Suppressor macrophage treated with lipopolysaccharide for 1 hour (primary cell): Measurements from ENCODE around the gene SLC2A14.
"Not testable (repeated sequence)": the region's sequence is repeated elsewhere in the genome, so short reads cannot be mapped to it uniquely, and the experiment has no call there.

ENCODE experiments used
- DNase-seq, 3 donors: peaks; one replicate each; pipeline ENCODE4 v3.0.0-alpha.2; 2020 to 2022

Gene SLC2A14

DNA sequence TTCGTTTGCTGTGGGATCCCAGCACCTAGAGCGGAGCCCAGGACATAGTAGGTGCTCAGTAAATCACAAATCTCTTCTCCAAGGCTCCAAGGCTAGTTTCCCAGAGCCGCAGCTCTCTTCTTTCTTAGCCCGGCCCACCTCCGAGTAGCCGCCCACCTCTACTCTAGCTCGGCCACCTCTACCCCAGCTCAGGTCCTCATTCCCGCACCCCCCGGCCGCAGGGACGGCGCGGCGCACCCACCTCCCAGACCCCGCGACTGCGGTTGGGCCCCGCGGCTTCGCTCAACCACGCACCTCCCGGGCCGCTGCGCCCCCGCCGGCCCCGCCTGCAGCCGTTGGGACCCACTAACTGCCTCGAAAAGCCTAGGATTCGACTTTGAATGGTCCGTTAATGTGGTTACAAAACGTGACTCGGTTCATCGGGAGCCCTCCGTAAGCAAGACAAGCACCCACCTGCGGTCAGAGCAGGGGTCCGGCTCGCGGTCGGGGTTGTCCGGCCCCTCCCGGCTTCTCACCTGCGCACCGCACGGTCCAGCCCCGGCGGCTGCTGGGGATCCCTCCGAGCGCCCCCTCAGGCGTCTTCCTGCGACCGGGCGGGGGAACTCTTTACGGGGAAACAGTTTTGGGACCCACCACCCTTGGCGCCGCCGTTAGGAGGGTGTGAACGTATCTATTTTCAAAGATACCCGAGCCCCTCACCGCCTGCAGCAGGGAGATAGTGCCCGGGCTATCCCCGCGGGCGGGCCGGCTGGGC lies at the start of gene SLC2A14:
TSS of gene SLC2A14 (minus strand) at position 350 of the 754 bp plus-strand sequence. CDS start 3,035 bp downstream, outside the sequence.
- DNase-seq, result no peak

GRCh38 chr12:7921181-7921580 lies 48.5 kb upstream of the SLC2A14 start:
- DNase-seq, result not testable (repeated sequence)

DNA sequence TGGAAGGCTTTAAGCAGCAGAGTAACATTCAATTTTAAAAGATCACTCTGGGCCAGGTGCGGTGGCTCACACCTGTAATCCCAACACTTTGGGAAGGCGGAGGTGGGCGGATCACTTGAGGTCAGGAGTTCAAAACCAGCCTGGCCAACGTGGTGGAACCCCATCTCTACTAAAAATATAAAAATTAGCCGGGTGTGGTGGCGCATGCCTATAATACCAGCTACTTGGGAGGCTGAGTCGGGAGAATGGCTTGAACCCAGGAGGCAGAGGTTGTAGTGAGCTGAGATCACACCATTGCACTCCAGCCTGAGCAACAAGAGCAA lies 45.5 kb upstream of the SLC2A14 start:
- DNase-seq, result not testable (repeated sequence)

DNA sequence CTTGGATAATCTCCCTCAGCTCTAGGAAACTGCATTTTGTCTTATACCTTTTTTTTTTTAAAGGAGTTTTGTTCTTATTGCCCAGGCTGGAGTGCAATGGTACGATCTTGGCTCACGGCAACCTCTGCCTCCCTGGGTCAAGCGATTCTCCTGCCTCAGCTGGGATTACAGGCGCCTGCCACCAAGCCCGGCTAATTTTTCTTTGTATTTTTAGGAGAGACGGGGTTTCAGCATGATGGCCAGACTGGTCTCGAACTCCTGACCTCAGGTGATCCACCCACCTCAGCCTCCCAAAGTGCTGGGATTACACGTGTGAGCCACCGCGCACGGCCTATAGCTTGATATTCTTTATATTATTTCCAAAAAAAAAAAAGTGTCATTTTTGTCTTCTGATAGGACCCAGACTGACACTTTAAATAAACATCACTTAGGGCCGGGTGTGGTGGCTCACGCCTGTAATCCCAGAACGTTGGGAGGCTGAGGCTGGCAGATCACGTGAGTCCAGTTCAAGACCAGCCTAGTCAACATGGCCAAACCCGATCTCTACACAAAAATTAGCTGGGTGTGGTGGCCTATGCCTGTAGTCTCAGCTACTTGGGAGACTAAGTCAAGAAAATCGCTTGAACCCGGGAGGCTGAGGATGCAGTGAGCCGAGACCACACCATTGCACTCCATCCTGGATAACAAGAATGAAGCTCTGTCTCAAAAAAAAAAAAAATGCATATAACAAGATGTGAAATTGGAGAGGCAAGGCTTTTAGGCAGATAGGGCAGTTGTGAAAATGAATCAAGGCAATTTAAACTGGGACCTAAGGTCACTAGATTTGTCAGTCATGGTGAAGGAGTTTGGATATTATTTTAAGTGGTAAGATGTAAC lies 44.9 kb upstream of the SLC2A14 start:
- DNase-seq, result no peak

GRCh38 chr12:7916936-7917335 lies 44.2 kb upstream of the SLC2A14 start:
- DNase-seq, result no peak

GRCh38 chr12:7915661-7916403 lies 43.1 kb upstream of the SLC2A14 start:
- DNase-seq, result no peak

GRCh38 chr12:7910106-7910505 lies 37.4 kb upstream of the SLC2A14 start:
- DNase-seq, result not testable (repeated sequence)

DNA sequence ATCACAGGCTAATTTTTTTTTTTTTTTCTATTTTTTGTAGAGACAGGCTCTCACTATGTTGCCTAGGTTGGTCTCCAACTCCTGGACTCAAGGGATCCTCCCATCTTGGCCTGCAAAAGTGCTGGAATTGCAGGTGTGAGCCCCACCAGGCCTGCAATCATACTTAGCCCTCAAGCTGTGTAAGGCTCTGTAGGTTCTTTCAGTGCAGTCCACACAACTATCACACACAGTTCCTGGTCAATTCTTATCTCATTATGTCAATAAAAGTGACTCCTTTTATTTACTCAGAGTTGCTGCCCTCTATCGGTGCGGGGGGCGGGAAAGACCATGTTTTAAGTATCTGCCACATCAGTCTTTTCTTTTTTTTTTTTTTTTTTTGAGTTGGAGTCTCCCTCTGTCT lies 34.3 kb upstream of the SLC2A14 start:
- peak; percentile 60 to 71 (median 61) for DNase-seq

DNA sequence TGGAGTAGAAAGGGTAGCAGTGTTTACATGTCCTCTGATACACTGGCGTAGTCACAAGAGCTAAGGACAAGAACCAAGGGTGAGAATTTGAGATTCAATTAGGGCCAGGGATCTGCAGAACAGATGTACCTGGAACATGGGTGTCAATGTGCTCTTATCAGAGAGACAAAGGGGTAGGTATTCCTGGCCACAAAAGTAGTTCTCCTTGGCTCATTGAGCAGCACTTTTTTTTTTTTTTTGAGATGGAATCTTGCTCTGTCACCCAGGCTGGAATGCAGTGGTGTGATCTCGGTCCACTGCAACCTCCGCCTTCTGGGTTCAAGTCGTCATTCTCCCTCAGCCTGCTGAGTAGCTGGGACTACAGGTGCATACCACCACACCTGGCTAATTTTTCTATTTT lies 33.6 kb upstream of the SLC2A14 start:
- not testable (repeated sequence) for DNase-seq

- not testable (repeated sequence) for DNase-seq
Measured at GRCh38 chr12:7905600-7906125, 32.9 kb upstream of the SLC2A14 start.

GRCh38 chr12:7905071-7905470 lies 32.4 kb upstream of the SLC2A14 start:
- no peak for DNase-seq

DNA sequence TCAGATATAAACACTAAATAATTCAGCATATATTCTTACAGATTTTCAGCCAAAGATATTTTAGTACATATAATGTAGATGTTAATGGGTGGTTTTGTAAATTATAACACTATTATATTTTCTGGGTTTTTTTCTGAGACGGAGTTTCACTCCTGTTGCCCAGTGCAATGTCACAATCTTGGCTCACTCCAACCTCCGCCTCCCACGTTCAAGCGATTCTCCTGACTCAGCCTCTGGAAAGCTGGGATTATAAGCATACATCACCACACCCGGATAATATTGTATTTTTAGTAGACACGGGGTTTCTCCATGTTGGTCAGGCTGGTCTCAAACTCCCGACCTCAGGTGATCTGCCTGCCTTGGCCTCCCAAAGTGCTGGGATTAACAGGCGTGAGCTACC lies 29.7 kb upstream of the SLC2A14 start:
- DNase-seq, result not testable (repeated sequence)

- no peak for DNase-seq
Measured at GRCh38 chr12:7899755-7900154, 27.0 kb upstream of the SLC2A14 start.

GRCh38 chr12:7896726-7897125 lies 24.0 kb upstream of the SLC2A14 start:
- not testable (repeated sequence) for DNase-seq

DNA sequence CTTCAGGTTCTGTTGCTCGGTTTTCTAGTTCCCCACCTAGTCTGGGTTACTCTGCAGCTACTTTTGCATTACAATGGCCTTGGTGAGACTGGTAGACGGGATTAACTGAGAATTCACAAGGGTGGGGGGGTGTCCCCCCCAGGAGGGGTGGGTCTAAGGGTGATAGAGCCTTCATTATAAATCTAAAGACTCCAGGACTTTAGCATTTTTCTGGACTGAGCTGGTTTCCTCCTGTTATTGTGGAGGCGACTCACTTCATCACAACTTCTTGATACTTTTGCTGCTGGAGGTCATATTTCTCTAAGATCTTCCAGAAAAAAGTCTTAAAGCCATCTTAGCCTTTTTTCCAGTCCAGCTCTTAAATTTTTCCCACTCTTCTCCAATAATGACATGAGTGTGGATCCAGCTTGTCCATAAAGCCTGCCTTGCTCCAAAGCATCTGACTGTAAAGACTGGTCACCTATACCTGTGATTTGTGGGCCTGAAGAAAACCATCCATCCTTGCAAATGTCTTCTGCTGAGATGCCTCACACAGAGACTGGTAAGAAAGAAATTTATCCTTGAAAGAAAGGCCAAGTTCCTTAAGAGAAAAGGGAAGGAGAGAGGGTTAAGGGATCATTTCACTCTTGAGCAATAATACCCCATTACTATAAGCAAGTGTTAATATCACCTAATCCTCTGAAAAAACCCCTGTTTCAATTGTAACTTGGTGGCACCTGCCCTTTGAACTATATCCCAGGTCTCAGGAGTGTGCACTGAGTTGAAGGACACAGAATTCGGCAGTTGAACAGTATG lies 19.7 kb upstream of the SLC2A14 start:
- DNase-seq, result peak in 2 of 3 donors; percentile 40

- peak; percentile 43 to 50 (median 48) for DNase-seq
Measured at GRCh38 chr12:7884689-7885088, 12.0 kb upstream of the SLC2A14 start.

DNA sequence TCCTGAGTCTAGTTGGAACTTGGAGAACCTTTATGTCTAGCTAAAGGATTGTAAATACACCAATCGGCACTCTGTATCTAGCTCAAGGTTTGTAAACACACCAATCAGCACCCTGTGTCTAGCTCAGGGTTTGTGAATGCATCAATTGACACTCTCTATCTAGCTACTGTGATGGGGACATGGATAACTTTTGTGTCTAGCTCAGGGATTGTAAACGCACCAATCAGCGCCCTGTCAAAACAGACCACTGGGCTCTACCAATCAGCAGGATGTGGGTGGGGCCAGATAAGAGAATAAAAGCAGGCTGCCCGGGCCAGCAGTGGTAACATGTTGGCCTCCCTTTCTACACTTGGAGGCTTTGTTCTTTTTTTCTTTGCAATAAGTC lies 9.0 kb upstream of the SLC2A14 start:
- not testable (repeated sequence) for DNase-seq

GRCh38 chr12:7880952-7881735 lies 8.4 kb upstream of the SLC2A14 start:
- DNase-seq, result not testable (repeated sequence)

DNA sequence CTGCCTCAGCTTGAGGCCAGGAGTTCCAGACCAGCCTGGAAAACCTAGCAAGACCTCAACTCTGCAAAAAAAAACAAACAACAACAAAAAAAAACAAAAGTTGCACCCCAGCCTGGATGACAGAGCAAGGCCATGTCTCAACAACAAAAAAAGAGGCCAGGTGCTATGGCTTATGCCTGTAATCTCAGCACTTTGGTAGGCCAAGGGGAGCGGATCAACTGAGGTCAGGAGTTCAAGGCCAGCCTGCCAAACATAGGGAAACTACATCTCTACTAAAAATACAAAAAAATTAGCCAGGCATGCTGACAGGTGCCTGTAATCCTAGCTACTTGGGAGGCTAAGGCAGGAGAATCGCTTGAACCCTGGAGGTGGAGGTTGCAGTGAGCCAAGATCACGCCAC lies 6.5 kb upstream of the SLC2A14 start:
- DNase-seq, result no peak

- DNase-seq, result no peak
Measured at GRCh38 chr12:7877420-7877819, 4.7 kb upstream of the SLC2A14 start.

DNA sequence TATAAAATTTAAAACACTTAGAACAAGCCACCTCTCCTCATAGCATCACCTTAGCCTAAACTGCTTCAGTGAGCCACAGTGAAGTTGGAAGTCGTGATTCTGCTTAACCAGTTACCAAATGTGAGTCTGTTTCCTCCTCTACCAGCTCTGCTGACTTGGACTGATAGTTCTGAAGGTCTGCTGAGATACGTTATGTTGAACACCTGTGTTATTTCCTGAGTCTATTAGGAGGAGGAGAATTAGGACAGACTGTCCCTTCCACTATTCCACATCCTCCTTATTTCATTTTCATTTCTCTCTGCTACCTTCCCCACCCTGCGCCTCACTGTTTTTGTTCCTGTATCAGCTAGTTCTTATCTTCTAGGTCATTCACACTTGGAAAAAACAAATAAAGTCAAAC lies 2.4 kb downstream of the SLC2A14 start:
- DNase-seq, result no peak
